Measurements from ENCODE around the gene RPL31. TPM values are rescaled to one million over a fixed set of nuclear protein-coding genes. Genes with fewer than 3 reads are reported as not detected.

The RPL31 gene
- total RNA-seq, 1 donor from 2014 or later, result 1,129 TPM

GRCh38 chr2:101052147-101052546, 50.1 kb downstream of the RPL31 start:
- no peak for FAIRE-seq
- no peaks in the 10 kb centered on the region for H3K27me3 ChIP-seq (ENCODE audit: insufficient read depth, low read length)
- no peak overlapping the region for H3K27ac ChIP-seq (ENCODE audit: low read depth, low read length)
- H3K9ac ChIP-seq (ENCODE audit: low read length), result no peak overlapping the region
- no peak overlapping the region for H3K27ac Mint-ChIP-seq (ENCODE audit: unreplicated experiment)
- TF ChIP-seq CTCF (IDR thresholded peaks at IDR 0.05; ENCODE audit: insufficient read depth, low read depth, low read length) (no peak), EZH2 (IDR thresholded peaks at IDR 0.05; ENCODE audit: insufficient read depth, low read length) (no peak)
- H3K79me2 ChIP-seq (ENCODE audit: insufficient read depth, low read length), result no peaks in the 10 kb centered on the region
- H3K4me1 ChIP-seq (ENCODE audit: insufficient read depth, low read length), result peaks cover 2% of the 10 kb centered on the region
- DNase-seq (ENCODE audit: low read depth), result no peak
- no peak overlapping the region for H2AFZ ChIP-seq (ENCODE audit: low read depth, low read length)
- no peaks in the 10 kb centered on the region for H3K36me3 ChIP-seq (ENCODE audit: insufficient read depth, low read length)
- H3K9me3 ChIP-seq (ENCODE audit: insufficient read depth, low read depth, low read length), result no peaks in the 10 kb centered on the region
- no peaks in the 10 kb centered on the region for H3K36me3 Mint-ChIP-seq (ENCODE audit: low read depth, unreplicated experiment)
- H3K4me1 Mint-ChIP-seq (ENCODE audit: low read depth, unreplicated experiment), result no peaks in the 10 kb centered on the region
- H3K4me2 ChIP-seq (ENCODE audit: low read length), result no peak overlapping the region
- no peaks in the 10 kb centered on the region for H4K20me1 ChIP-seq (ENCODE audit: insufficient read depth, low read length)
- H3K4me3 ChIP-seq (ENCODE audit: insufficient read depth, low read depth, low read length), result no peak overlapping the region
- H3K4me3 Mint-ChIP-seq (ENCODE audit: unreplicated experiment), result no peak overlapping the region
- peaks cover 2% of the 10 kb centered on the region for H3K9me3 Mint-ChIP-seq (ENCODE audit: unreplicated experiment)
- H3K27me3 Mint-ChIP-seq (ENCODE audit: low read depth, unreplicated experiment), result peaks cover 5% of the 10 kb centered on the region

- no peak for DNase-seq (ENCODE audit: low read depth)
- Histone ChIP-seq H3K9ac (ENCODE audit: low read length) (no peak overlapping the region), H3K79me2 (ENCODE audit: insufficient read depth, low read length) (no peaks in the 10 kb centered on the region), H3K4me3 (ENCODE audit: insufficient read depth, low read depth, low read length) (no peak overlapping the region), H4K20me1 (ENCODE audit: insufficient read depth, low read length) (no peaks in the 10 kb centered on the region), H3K4me2 (ENCODE audit: low read length) (no peak overlapping the region), H3K9me3 (ENCODE audit: insufficient read depth, low read depth, low read length) (no peaks in the 10 kb centered on the region), H3K27me3 (ENCODE audit: insufficient read depth, low read length) (no peaks in the 10 kb centered on the region), H3K36me3 (ENCODE audit: insufficient read depth, low read length) (no peaks in the 10 kb centered on the region), H2AFZ (ENCODE audit: low read depth, low read length) (no peak overlapping the region), H3K4me1 (ENCODE audit: insufficient read depth, low read length) (no peaks in the 10 kb centered on the region), H3K27ac (ENCODE audit: low read depth, low read length) (no peak overlapping the region)
- no peaks in the 10 kb centered on the region for H3K4me1 Mint-ChIP-seq (ENCODE audit: low read depth, unreplicated experiment)
- no peak overlapping the region for H3K4me3 Mint-ChIP-seq (ENCODE audit: unreplicated experiment)
- no peak overlapping the region for H3K27ac Mint-ChIP-seq (ENCODE audit: unreplicated experiment)
- H3K36me3 Mint-ChIP-seq (ENCODE audit: low read depth, unreplicated experiment), result no peaks in the 10 kb centered on the region
- peaks cover 6% of the 10 kb centered on the region for H3K9me3 Mint-ChIP-seq (ENCODE audit: unreplicated experiment)
- peaks cover 5% of the 10 kb centered on the region for H3K27me3 Mint-ChIP-seq (ENCODE audit: low read depth, unreplicated experiment)
- no peak for FAIRE-seq
- TF ChIP-seq CTCF (IDR thresholded peaks at IDR 0.05; ENCODE audit: insufficient read depth, low read depth, low read length), result no peak
- no peak for TF ChIP-seq EZH2 (IDR thresholded peaks at IDR 0.05; ENCODE audit: insufficient read depth, low read length)
These were observed 51.0 kb downstream of the RPL31 start for GRCh38 chr2:101053117-101053516.

Other genes starting within 250 kb of the RPL31 start
- gene NPAS2, start 182.2 kb upstream of the RPL31 start, total RNA-seq, result 5.5 and 5.8 TPM in 2 replicates
- 1.9 and 2.4 TPM in 2 replicates for gene TBC1D8, start 149.1 kb downstream of the RPL31 start, total RNA-seq